PC-3 (cell line): ENCODE results near the gene CCDC28B. TPM values are rescaled to one million over a fixed set of nuclear protein-coding genes. Genes with fewer than 3 reads are reported as not detected.

Experiments used
- ATAC-seq: fragments of 200-7000 bp; cut with Tn5 transposase; 2 replicates; pipeline ENCODE4 v1.9.1; 2020; ENCODE audit warnings: mild to moderate bottlenecking, moderate library complexity
- BruUV-seq: library from RNA; stranded (reverse); fragments of 400-500 nt; replicated peaks from 2 replicates; lab custom pipeline; 2021; lab: Mats Ljungman, UMichigan
- CTCF ChIA-PET: fragments of 300-600 bp; sonication (Branson Sonifier 250); formaldehyde crosslinking; loops from one replicate; lab custom pipeline; 2022; ENCODE audit warnings: antibody characterized with exemption; lab: Charles Lee
- POLR2A ChIA-PET: fragments of 300-600 bp; sonication (Branson Sonifier 250); formaldehyde crosslinking; loops from one replicate; lab custom pipeline; 2022; ENCODE audit warnings: antibody characterized with exemption; ENCODE audit not compliant: unreplicated experiment; lab: Charles Lee
- DNase-seq: peaks from one replicate; pipeline ENCODE4 v3.0.0-alpha.2; 2015
- H2AFZ ChIP-seq: fragments of 300-600 bp; sonication (generic); 2 replicates; pipeline ENCODE4 v1.6.0; 2016; ENCODE audit warnings: antibody characterized with exemption, low read length
- H3F3A ChIP-seq: fragments of 300-600 bp; sonication (generic); one replicate; pipeline ENCODE4 v1.6.0; 2017; ENCODE audit warnings: antibody characterized with exemption, low read length, control low read depth, mild to moderate bottlenecking; ENCODE audit not compliant: unreplicated experiment
- H3K27ac ChIP-seq: fragments of 300-600 bp; sonication (generic); 2 replicates; pipeline ENCODE4 v1.5.1; 2016; ENCODE audit warnings: mild to moderate bottlenecking, low read length
- H3K27me3 ChIP-seq: fragments of 300-600 bp; sonication (generic); 2 replicates; pipeline ENCODE4 v1.6.1; 2016; ENCODE audit warnings: low read length, mixed read lengths
- H3K36me3 ChIP-seq: fragments of 300-600 bp; sonication (generic); 2 replicates; pipeline ENCODE4 v1.6.1; 2016; ENCODE audit warnings: low read depth, mixed run types, low read length, mixed read lengths
- H3K4me1 ChIP-seq: fragments of 300-600 bp; sonication (generic); 2 replicates; pipeline ENCODE4 v1.5.1; 2016; ENCODE audit warnings: low read length; ENCODE audit not compliant: insufficient read depth
- H3K4me2 ChIP-seq: fragments of 300-600 bp; sonication (generic); 2 replicates; pipeline ENCODE4 v1.6.0; 2016; ENCODE audit warnings: low read length
- H3K4me3 ChIP-seq: fragments of 300-600 bp; sonication (generic); 2 replicates; pipeline ENCODE4 v1.5.1; 2016; ENCODE audit warnings: mild to moderate bottlenecking, low read length, mixed read lengths
- H3K79me2 ChIP-seq: fragments of 300-600 bp; sonication (generic); 2 replicates; pipeline ENCODE4 v1.6.1; 2017; ENCODE audit warnings: low read length, mixed read lengths
- H3K9ac ChIP-seq: fragments of 300-600 bp; sonication (generic); 2 replicates; pipeline ENCODE4 v1.6.0; 2016; ENCODE audit warnings: mild to moderate bottlenecking, low read length
- H3K9me2 ChIP-seq: fragments of 300-600 bp; sonication (generic); replicated peaks from 2 replicates; pipeline ENCODE4 v1.6.1; 2016; ENCODE audit warnings: mixed run types, low read length, mixed read lengths
- H3K9me3 ChIP-seq: fragments of 300-600 bp; sonication (generic); 2 replicates; pipeline ENCODE4 v1.6.1; 2016; ENCODE audit warnings: low read length, mixed read lengths
- H4K20me1 ChIP-seq: fragments of 300-600 bp; sonication (generic); 2 replicates; pipeline ENCODE4 v1.6.1; 2016; ENCODE audit warnings: low read length, mixed read lengths
- CTCF ChIP-seq: fragments of 300-600 bp; sonication (generic); conservative IDR thresholded peaks from 2 replicates; pipeline ENCODE4 v1.5.1; 2017; ENCODE audit warnings: antibody characterized with exemption, low read depth, mild to moderate bottlenecking, low read length
- EZH2 ChIP-seq: fragments of 300-600 bp; sonication (generic); IDR thresholded peaks from one replicate; pipeline ENCODE4 v1.6.1; 2017; ENCODE audit warnings: antibody characterized with exemption, mild to moderate bottlenecking, low read length; ENCODE audit not compliant: unreplicated experiment
- EZH2phosphoT487 ChIP-seq: fragments of 300-600 bp; sonication (generic); IDR thresholded peaks from 2 replicates; pipeline ENCODE4 v1.6.1; 2018; ENCODE audit warnings: mild to moderate bottlenecking, antibody characterized with exemption, low read length, borderline replicate concordance
- intact Hi-C: fragments of 100-400 bp; cut with micrococcal nuclease; formaldehyde crosslinking; loops from 2 replicates; pipeline ENCODE4 v1.9.0; 2023
- total RNA-seq: library from RNA; depleted of rRNA; stranded (reverse); fragments of >200 nt; gene quantifications from 2 replicates; pipeline ENCODE4 v1.2.3, GENCODE V29; 2014; rRNA removed

The CCDC28B gene
- total RNA-seq, 1 experiment from 2014 or later = 4.7 TPM

- Histone ChIP-seq H3K4me3 (no peak within 1 kb of the TSS), H3K9ac (no peak within 1 kb of the TSS)
- POLR2A ChIA-PET = no interaction called here
Measured at GRCh38 chr1:32250893-32251716, 50.7 kb downstream of the CCDC28B start, which contains the start of gene LCK. LCK (plus strand) TSS chr1:32251265; CDS start chr1:32274330, 23,065 bp downstream.

More at GRCh38 chr1:32250893-32251716, 50.7 kb downstream of the CCDC28B start, which contains the start of gene LCK:
- no peaks in the 10 kb centered on the region for H3F3A ChIP-seq
- no peaks in the 10 kb centered on the region for H4K20me1 ChIP-seq
- TF ChIP-seq CTCF (no peak), EZH2phosphoT487 (no peak), EZH2 (no peak)
- intact Hi-C loops = no loop called here
- no peaks in the 10 kb centered on the region for H3K36me3 ChIP-seq
- no peaks in the 10 kb centered on the region for H3K79me2 ChIP-seq
- DNase-seq (no peak), ATAC-seq (no peak)
- CTCF ChIA-PET = no interaction called here
- H3K9me2 ChIP-seq = no peaks in the 10 kb centered on the region
- H3K4me1 ChIP-seq = peaks cover 16% of the 10 kb centered on the region; the same call in 1 of the 2 replicates
- H3K27me3 ChIP-seq = no peaks in the 10 kb centered on the region
- H3K9me3 ChIP-seq = no peaks in the 10 kb centered on the region
- BruUV-seq = no TSS peak
- H3K4me2 ChIP-seq = no peak within 1 kb of the TSS
- H2AFZ ChIP-seq = no peak within 1 kb of the TSS
- H3K27ac ChIP-seq = no peak within 1 kb of the TSS

Other genes starting within 250 kb of the CCDC28B start
- gene KHDRBS1, start 186.7 kb upstream of the CCDC28B start, total RNA-seq = 86.7 and 114 TPM in 2 replicates
- gene TMEM39B, start 127.7 kb upstream of the CCDC28B start, total RNA-seq = 7.7 and 9.4 TPM in 2 replicates
- 45.7 and 45.8 TPM in 2 replicates for gene KPNA6, start 92.5 kb upstream of the CCDC28B start, total RNA-seq
- gene TXLNA, start 20.9 kb upstream of the CCDC28B start, total RNA-seq = 64.2 and 79.0 TPM in 2 replicates
- gene IQCC, start 5.1 kb downstream of the CCDC28B start, total RNA-seq = 8.5 and 11.8 TPM in 2 replicates
- gene DCDC2B, start 8.5 kb downstream of the CCDC28B start, total RNA-seq = not detected in 2 replicates
- gene TMEM234, start 21.8 kb downstream of the CCDC28B start, total RNA-seq = 4.2 and 7.7 TPM in 2 replicates
- gene EIF3I, start 21.8 kb downstream of the CCDC28B start, total RNA-seq = 413 and 442 TPM in 2 replicates
- 1.3 and 1.6 TPM in 2 replicates for gene FAM167B, start 46.6 kb downstream of the CCDC28B start, total RNA-seq
- gene LCK, start 50.7 kb downstream of the CCDC28B start, total RNA-seq = 3.6 and 4.3 TPM in 2 replicates
- 182 and 184 TPM in 2 replicates for gene HDAC1, start 91.5 kb downstream of the CCDC28B start, total RNA-seq
- gene MARCKSL1, start 135.6 kb downstream of the CCDC28B start, total RNA-seq = 159 and 176 TPM in 2 replicates
- 3.0 and 3.7 TPM in 2 replicates for gene FAM229A, start 161.9 kb downstream of the CCDC28B start, total RNA-seq
- not detected in 2 replicates for gene TSSK3, start 161.9 kb downstream of the CCDC28B start, total RNA-seq
- 59.8 and 68.5 TPM in 2 replicates for gene BSDC1, start 193.8 kb downstream of the CCDC28B start, total RNA-seq